ENCODE results near the gene MNT. TPM values are rescaled to one million over a fixed set of nuclear protein-coding genes. Genes with fewer than 3 reads are reported as not detected.
A peak's percentile ranks its signal among the peaks of the same experiment; 100 is the strongest.

The MNT gene
- total RNA-seq, 1 experiment from 2014 or later, result 38.9 TPM

DNA sequence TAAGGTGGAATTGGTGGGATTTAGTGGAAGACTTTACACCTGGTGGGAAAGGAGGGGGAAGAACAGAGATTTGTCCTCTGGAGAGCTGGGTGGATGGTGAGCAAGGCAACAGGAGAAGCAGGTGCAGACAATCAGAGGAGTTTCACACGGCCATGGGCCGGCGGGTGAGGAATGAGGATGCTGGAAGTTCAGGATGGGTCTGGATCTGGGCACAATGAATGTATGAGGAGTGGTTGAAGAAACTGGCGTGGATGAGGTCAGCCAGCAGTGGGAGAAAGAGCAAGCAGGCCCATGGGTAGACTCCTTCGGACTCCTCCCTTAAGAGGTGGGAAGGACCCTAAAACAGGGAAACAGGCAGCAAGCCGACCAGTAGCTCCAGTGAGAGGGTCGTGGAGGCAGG is 10.1 kb upstream of the MNT start:
- Histone ChIP-seq H4K8ac (replicated peaks; ENCODE audit: insufficient read length, low read depth, low read length) (no peak overlapping the region), H2BK5ac (ENCODE audit: insufficient read length, low read length) (no peak overlapping the region), H3K4me1 (ENCODE audit: insufficient read depth, low read length) (no peaks in the 10 kb centered on the region), H3K4me2 (ENCODE audit: insufficient read depth, insufficient read length, low read length) (no peak overlapping the region), H3K27me3 (ENCODE audit: insufficient read depth, low read length) (no peaks in the 10 kb centered on the region), H3K4ac (ENCODE audit: low read depth, low read length) (no peak overlapping the region), H2BK120ac (ENCODE audit: low read depth, low read length, poor library complexity, severe bottlenecking) (no peak overlapping the region), H2BK12ac (ENCODE audit: insufficient read length, low read depth, low read length) (no peak overlapping the region), H3K18ac (ENCODE audit: insufficient read length, low read depth, low read length) (no peak overlapping the region), H3K79me2 (ENCODE audit: insufficient read depth, low read length) (no peaks in the 10 kb centered on the region), H2BK15ac (ENCODE audit: low read depth, low read length) (no peak overlapping the region), H3K9ac (ENCODE audit: extremely low read depth, insufficient read length, low read length) (no peak overlapping the region), H3K14ac (ENCODE audit: insufficient read depth, low read length) (no peak overlapping the region), H3K56ac (ENCODE audit: insufficient read length, low read depth, low read length) (no peak overlapping the region), H4K91ac (ENCODE audit: insufficient read length, low read depth, low read length) (no peak overlapping the region), H3K9me3 (ENCODE audit: control insufficient read depth, low read depth, low read length) (no peaks in the 10 kb centered on the region), H2AFZ (ENCODE audit: low read length) (no peak overlapping the region), H3T11ph (ENCODE audit: low read length) (no peak overlapping the region), H4K20me1 (ENCODE audit: control insufficient read depth, insufficient read depth, insufficient read length) (no peaks in the 10 kb centered on the region), H3K23me2 (ENCODE audit: insufficient read length, low read depth, low read length, poor library complexity, severe bottlenecking) (no peaks in the 10 kb centered on the region), H3K79me1 (ENCODE audit: insufficient read depth, low read depth, low read length, poor library complexity, severe bottlenecking) (no peaks in the 10 kb centered on the region), H3K23ac (ENCODE audit: insufficient read length, low read depth, low read length) (no peak overlapping the region), H2AK5ac (ENCODE audit: insufficient read length, low read length) (no peak overlapping the region), H3K27ac (ENCODE audit: insufficient read length, low read depth, low read length) (no peak overlapping the region), H2BK20ac (ENCODE audit: low read depth, low read length, poor library complexity, severe bottlenecking) (no peak overlapping the region), H4K5ac (ENCODE audit: insufficient read length, low read depth, low read length) (no peak overlapping the region)
- H3K36me3 Mint-ChIP-seq (ENCODE audit: insufficient read depth in 1 of 3, low read depth in 3 of 3), result peaks cover 14 to 31% (median 28%) of the 10 kb centered on the region in 3 experiments
- no peaks in the 10 kb centered on the region for H3K9me3 Mint-ChIP-seq
- TF ChIP-seq, protein P1, sequence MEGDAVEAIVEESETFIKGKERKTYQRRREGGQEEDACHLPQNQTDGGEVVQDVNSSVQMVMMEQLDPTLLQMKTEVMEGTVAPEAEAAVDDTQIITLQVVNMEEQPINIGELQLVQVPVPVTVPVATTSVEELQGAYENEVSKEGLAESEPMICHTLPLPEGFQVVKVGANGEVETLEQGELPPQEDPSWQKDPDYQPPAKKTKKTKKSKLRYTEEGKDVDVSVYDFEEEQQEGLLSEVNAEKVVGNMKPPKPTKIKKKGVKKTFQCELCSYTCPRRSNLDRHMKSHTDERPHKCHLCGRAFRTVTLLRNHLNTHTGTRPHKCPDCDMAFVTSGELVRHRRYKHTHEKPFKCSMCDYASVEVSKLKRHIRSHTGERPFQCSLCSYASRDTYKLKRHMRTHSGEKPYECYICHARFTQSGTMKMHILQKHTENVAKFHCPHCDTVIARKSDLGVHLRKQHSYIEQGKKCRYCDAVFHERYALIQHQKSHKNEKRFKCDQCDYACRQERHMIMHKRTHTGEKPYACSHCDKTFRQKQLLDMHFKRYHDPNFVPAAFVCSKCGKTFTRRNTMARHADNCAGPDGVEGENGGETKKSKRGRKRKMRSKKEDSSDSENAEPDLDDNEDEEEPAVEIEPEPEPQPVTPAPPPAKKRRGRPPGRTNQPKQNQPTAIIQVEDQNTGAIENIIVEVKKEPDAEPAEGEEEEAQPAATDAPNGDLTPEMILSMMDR (conservative IDR thresholded peaks at IDR 0.05), result no peak
- H3K27me3 Mint-ChIP-seq (ENCODE audit: low read depth), result no peaks in the 10 kb centered on the region; the same call in 1 of the 2 replicates
- H3K27ac Mint-ChIP-seq, result peak overlapping the region in 2 of 3 experiments; percentile 7 to 49; a peak in 3 of 7 replicates
- peaks cover 3% of the 10 kb centered on the region in 2 experiments; a peak in 1 of 4 replicates for H3K4me1 Mint-ChIP-seq
- WGBS (ENCODE audit: extremely low coverage, insufficient read length, low lambda C conversion rate), result no CpG with 5 or more reads among the region's 7 CpGs
- no peak for DNase-seq
- H3K4me3 Mint-ChIP-seq, result no peak overlapping the region

Data from H9 (cell line).